CD8-positive, alpha-beta memory T cell (primary cell): Measurements from ENCODE around the gene TCIRG1. TPM values are rescaled to one million over a fixed set of nuclear protein-coding genes. Genes with fewer than 3 reads are reported as not detected.

Experiments
- CTCF ChIA-PET: fragments of 350-600 bp; sonication (Branson Sonifier 250); formaldehyde crosslinking; loops from one replicate; lab custom pipeline; 2021; ENCODE audit warnings: antibody characterized with exemption; lab: Charles Lee
- POLR2A ChIA-PET: fragments of 350-600 bp; sonication (Branson Sonifier 250); formaldehyde crosslinking; loops from one replicate; lab custom pipeline; 2021; ENCODE audit warnings: antibody characterized with exemption; lab: Charles Lee
- DNase-seq, 5 donors: peaks; one replicate each; pipeline versions ENCODE4 v3.0.0 to v3.0.0-alpha.2; 2020 to 2022; ENCODE audit warnings: mixed read lengths in 1 of 5
- H3K27ac ChIP-seq: one replicate; pipeline ENCODE4 v1.7.0; 2013; ENCODE audit warnings: low read depth, mild to moderate bottlenecking, low read length, moderate library complexity
- H3K27me3 ChIP-seq: 2 replicates; pipeline ENCODE4 v1.7.0; 2013; ENCODE audit warnings: low read length, mild to moderate bottlenecking; ENCODE audit not compliant: insufficient read depth, poor library complexity, severe bottlenecking
- H3K36me3 ChIP-seq: 2 replicates; pipeline ENCODE4 v1.7.0; 2013; ENCODE audit warnings: mild to moderate bottlenecking, low read length, moderate library complexity; ENCODE audit not compliant: insufficient read depth
- H3K4me1 ChIP-seq: 2 replicates; pipeline ENCODE4 v1.7.0; 2013; ENCODE audit warnings: mild to moderate bottlenecking, low read length, moderate library complexity; ENCODE audit not compliant: insufficient read depth
- H3K4me3 ChIP-seq: 2 replicates; pipeline ENCODE4 v1.7.0; 2013; ENCODE audit warnings: mild to moderate bottlenecking, low read length
- H3K9me3 ChIP-seq: 2 replicates; pipeline ENCODE4 v1.7.0; 2013; ENCODE audit warnings: mild to moderate bottlenecking, low read length
- H3K27ac Mint-ChIP-seq, 8 donors: one replicate each; pipeline ENCODE4 v1.8.0; 2020 to 2021; ENCODE audit warnings: mixed read lengths in 8 of 8, mild to moderate bottlenecking in 6 of 8, inconsistent platforms in 3 of 8, moderate library complexity in 3 of 8
- H3K27me3 Mint-ChIP-seq, 2 donors: one replicate each; pipeline ENCODE4 v1.8.0; 2020 to 2021; ENCODE audit warnings: mixed read lengths in 2 of 2, mild to moderate bottlenecking in 1 of 2, moderate library complexity in 1 of 2
- H3K36me3 Mint-ChIP-seq, 3 donors: one replicate each; pipeline ENCODE4 v1.8.0; 2020 to 2021; ENCODE audit warnings: mixed read lengths in 3 of 3, inconsistent platforms in 1 of 3, mild to moderate bottlenecking in 1 of 3
- H3K4me1 Mint-ChIP-seq, 3 donors: one replicate each; pipeline ENCODE4 v1.8.0; 2020 to 2021; ENCODE audit warnings: mixed read lengths in 3 of 3, inconsistent platforms in 1 of 3, mild to moderate bottlenecking in 1 of 3
- H3K4me3 Mint-ChIP-seq, 7 donors: one replicate each; pipeline ENCODE4 v1.8.0; 2020 to 2021; ENCODE audit warnings: mixed read lengths in 7 of 7, mild to moderate bottlenecking in 6 of 7, moderate library complexity in 4 of 7, inconsistent platforms in 2 of 7
- H3K9me3 Mint-ChIP-seq, 5 donors: one replicate each; pipeline ENCODE4 v1.8.0; 2020 to 2022; ENCODE audit warnings: mixed read lengths in 5 of 5, mild to moderate bottlenecking in 3 of 5, moderate library complexity in 2 of 5, inconsistent platforms in 1 of 5
- polyA plus RNA-seq: library from polyadenylated mRNA; unstranded; fragments of 300-500 nt; fragmentation: Illumina TruSeq; gene quantifications from one replicate; pipeline ENCODE4 v1.2.3, GENCODE V29; 2021
- total RNA-seq, 2 experiments: library from RNA; stranded (reverse); gene quantifications; one replicate each; pipeline ENCODE4 v1.2.3, GENCODE V29; 2021

Gene TCIRG1
- total and polyA plus RNA-seq, 3 experiments from 2014 or later, result 48.1 to 126 (median 108) TPM

- CTCF ChIA-PET, result no interaction called here
- Mint-ChIP-seq H3K4me3 (no peak overlapping the region), H3K9me3 (no peaks in the 10 kb centered on the region), H3K27ac (peak overlapping the region in 3 of 8 donors; percentile 11 to 85 (median 65)), H3K4me1 (no peaks in the 10 kb centered on the region), H3K27me3 (no peaks in the 10 kb centered on the region), H3K36me3 (peaks cover 0 to 74% (median 0%) of the 10 kb centered on the region in 3 donors)
- Histone ChIP-seq H3K4me1 (no peaks in the 10 kb centered on the region), H3K27me3 (no peaks in the 10 kb centered on the region), H3K4me3 (no peak overlapping the region), H3K36me3 (peaks cover 4% of the 10 kb centered on the region), H3K27ac (no peak overlapping the region), H3K9me3 (no peaks in the 10 kb centered on the region)
- DNase-seq, result no peak
- POLR2A ChIA-PET, result no interaction called here
These were observed 8.8 kb downstream of the TCIRG1 start for GRCh38 chr11:68047437-68048290.

DNA sequence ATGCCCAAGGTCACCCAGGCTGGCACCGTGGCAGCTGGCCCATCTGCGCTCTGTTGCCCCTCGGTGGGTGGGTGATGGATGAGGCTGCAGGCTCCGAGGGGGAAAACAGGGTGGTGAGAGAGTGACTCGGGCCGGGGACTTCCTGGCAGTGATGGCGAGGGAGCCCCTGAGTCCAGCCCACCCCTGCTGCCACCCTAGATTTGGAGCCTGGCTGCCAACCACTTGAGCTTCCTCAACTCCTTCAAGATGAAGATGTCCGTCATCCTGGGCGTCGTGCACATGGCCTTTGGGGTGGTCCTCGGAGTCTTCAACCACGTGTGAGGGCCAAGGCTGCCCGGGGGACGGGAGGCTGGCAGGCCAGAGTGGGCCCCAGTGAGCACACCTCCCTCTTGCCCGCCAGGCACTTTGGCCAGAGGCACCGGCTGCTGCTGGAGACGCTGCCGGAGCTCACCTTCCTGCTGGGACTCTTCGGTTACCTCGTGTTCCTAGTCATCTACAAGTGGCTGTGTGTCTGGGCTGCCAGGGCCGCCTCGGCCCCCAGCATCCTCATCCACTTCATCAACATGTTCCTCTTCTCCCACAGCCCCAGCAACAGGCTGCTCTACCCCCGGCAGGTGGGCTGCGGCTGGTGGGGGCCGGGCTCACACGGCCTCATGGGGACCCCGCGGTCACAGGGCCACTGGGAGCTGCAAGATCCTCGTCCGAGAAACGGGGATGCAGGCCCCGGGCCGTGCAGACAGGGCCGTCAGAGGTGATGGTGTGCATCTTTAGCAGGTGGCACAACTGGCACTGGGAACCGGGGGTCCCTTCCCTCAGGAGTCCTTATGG is 10.1 kb downstream of the TCIRG1 start:
- no peaks in the 10 kb centered on the region for H3K27me3 ChIP-seq
- no peak for DNase-seq
- ChIA-PET CTCF (no interaction called here), POLR2A (interaction anchor here (0.6 kb wide), 1 partner anchor 466 kb away, joined by 3 read pairs; no protein-coding TSS in a partner anchor)
- Mint-ChIP-seq H3K27me3 (no peaks in the 10 kb centered on the region), H3K9me3 (no peaks in the 10 kb centered on the region), H3K36me3 (peaks cover 0 to 83% (median 0%) of the 10 kb centered on the region in 3 donors), H3K27ac (no peak overlapping the region), H3K4me1 (no peaks in the 10 kb centered on the region), H3K4me3 (no peak overlapping the region)
- peaks cover 4% of the 10 kb centered on the region for H3K36me3 ChIP-seq
- no peak overlapping the region for H3K27ac ChIP-seq
- H3K4me3 ChIP-seq, result no peak overlapping the region
- no peaks in the 10 kb centered on the region for H3K4me1 ChIP-seq
- H3K9me3 ChIP-seq, result no peaks in the 10 kb centered on the region

DNA sequence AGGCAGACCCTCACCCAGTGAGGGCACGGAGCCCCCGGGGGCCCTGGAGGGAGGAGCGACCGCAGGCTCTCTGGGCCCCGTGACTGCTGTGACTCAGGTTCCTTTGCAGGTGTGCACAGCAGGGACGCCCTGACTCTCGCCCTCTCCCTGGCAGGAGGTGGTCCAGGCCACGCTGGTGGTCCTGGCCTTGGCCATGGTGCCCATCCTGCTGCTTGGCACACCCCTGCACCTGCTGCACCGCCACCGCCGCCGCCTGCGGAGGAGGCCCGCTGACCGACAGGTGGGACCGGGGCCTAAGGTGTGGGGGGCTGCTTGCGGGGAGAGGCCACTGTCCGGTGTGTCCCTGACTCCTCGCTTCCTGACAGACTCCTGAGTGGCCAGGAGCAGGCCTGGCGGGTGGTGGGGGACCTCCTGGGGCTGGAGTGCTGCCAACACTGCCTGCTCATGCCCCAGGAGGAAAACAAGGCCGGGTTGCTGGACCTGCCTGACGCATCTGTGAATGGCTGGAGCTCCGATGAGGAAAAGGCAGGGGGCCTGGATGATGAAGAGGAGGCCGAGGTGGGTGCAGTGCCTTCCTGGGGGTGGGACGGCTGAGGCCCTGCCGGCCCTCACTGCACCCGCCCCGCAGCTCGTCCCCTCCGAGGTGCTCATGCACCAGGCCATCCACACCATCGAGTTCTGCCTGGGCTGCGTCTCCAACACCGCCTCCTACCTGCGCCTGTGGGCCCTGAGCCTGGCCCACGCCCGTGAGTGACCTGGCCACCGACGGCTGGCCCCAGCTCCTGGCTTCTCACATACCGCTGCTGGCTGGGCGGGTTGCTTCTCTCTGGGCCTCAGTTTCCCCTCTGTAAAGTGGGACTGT is 10.9 kb downstream of the TCIRG1 start:
- DNase-seq, result no peak
- ChIA-PET POLR2A (interaction anchor here (0.6 kb wide), 1 partner anchor 467 kb away, joined by 3 read pairs; no protein-coding TSS in a partner anchor), CTCF (no interaction called here)
- Mint-ChIP-seq H3K4me3 (no peak overlapping the region), H3K4me1 (no peaks in the 10 kb centered on the region), H3K27me3 (no peaks in the 10 kb centered on the region), H3K36me3 (peaks cover 0 to 78% (median 0%) of the 10 kb centered on the region in 3 donors), H3K27ac (no peak overlapping the region), H3K9me3 (no peaks in the 10 kb centered on the region)
- no peak overlapping the region for H3K27ac ChIP-seq
- H3K4me1 ChIP-seq, result no peaks in the 10 kb centered on the region
- no peak overlapping the region for H3K4me3 ChIP-seq
- H3K9me3 ChIP-seq, result no peaks in the 10 kb centered on the region
- no peaks in the 10 kb centered on the region for H3K27me3 ChIP-seq
- peaks cover 4% of the 10 kb centered on the region for H3K36me3 ChIP-seq

DNA sequence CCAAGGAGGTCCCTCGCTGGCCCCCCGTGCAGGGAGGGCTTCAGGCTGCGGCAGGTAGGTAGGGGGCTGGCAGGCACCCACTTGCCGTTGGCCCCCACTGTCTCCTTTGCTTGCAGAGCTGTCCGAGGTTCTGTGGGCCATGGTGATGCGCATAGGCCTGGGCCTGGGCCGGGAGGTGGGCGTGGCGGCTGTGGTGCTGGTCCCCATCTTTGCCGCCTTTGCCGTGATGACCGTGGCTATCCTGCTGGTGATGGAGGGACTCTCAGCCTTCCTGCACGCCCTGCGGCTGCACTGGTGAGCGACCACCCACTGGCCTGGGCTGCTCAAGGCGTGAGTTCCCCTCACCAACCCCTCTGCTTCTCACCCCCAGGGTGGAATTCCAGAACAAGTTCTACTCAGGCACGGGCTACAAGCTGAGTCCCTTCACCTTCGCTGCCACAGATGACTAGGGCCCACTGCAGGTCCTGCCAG is 11.6 kb downstream of the TCIRG1 start:
- no peaks in the 10 kb centered on the region for H3K27me3 Mint-ChIP-seq
- no peaks in the 10 kb centered on the region for H3K9me3 ChIP-seq
- no peaks in the 10 kb centered on the region for H3K4me1 ChIP-seq
- peak overlapping the region in 1 of 8 donors; percentile 1 for H3K27ac Mint-ChIP-seq
- H3K27me3 ChIP-seq, result no peaks in the 10 kb centered on the region
- no peak for DNase-seq
- H3K4me3 ChIP-seq, result no peak overlapping the region
- no peak overlapping the region for H3K27ac ChIP-seq
- H3K4me3 Mint-ChIP-seq, result no peak overlapping the region
- peaks cover 4% of the 10 kb centered on the region for H3K36me3 ChIP-seq
- ChIA-PET CTCF (no interaction called here), POLR2A (interaction anchor here (1.9 kb wide), 1 partner anchor 10 kb away, joined by 4 read pairs; no protein-coding TSS in a partner anchor)
- H3K9me3 Mint-ChIP-seq, result no peaks in the 10 kb centered on the region
- H3K36me3 Mint-ChIP-seq, result peaks cover 0 to 71% (median 0%) of the 10 kb centered on the region in 3 donors
- H3K4me1 Mint-ChIP-seq, result no peaks in the 10 kb centered on the region

GRCh38 chr11:68051191-68052136 is 12.6 kb downstream of the TCIRG1 start:
- Histone ChIP-seq H3K36me3 (peaks cover 4% of the 10 kb centered on the region), H3K4me1 (no peaks in the 10 kb centered on the region), H3K27me3 (no peaks in the 10 kb centered on the region), H3K27ac (no peak overlapping the region), H3K4me3 (no peak overlapping the region), H3K9me3 (no peaks in the 10 kb centered on the region)
- ChIA-PET POLR2A (interaction anchor here (1.9 kb wide), 1 partner anchor 11 kb away, joined by 4 read pairs; no protein-coding TSS in a partner anchor), CTCF (no interaction called here)
- no peaks in the 10 kb centered on the region for H3K4me1 Mint-ChIP-seq
- no peak for DNase-seq
- H3K36me3 Mint-ChIP-seq, result peaks cover 0 to 61% (median 0%) of the 10 kb centered on the region in 3 donors
- H3K27ac Mint-ChIP-seq, result peak overlapping the region in 5 of 8 donors; percentile 8 to 72 (median 51)
- H3K27me3 Mint-ChIP-seq, result no peaks in the 10 kb centered on the region
- no peaks in the 10 kb centered on the region for H3K9me3 Mint-ChIP-seq
- no peak overlapping the region for H3K4me3 Mint-ChIP-seq

- Histone ChIP-seq H3K4me1 (no peaks in the 10 kb centered on the region), H3K36me3 (peaks cover 4% of the 10 kb centered on the region), H3K9me3 (no peaks in the 10 kb centered on the region), H3K4me3 (no peak overlapping the region), H3K27ac (no peak overlapping the region), H3K27me3 (no peaks in the 10 kb centered on the region)
- peak overlapping the region in 5 of 8 donors; percentile 8 to 72 (median 20) for H3K27ac Mint-ChIP-seq
- ChIA-PET CTCF (no interaction called here), POLR2A (interaction anchor here (1.9 kb wide), 1 partner anchor 12 kb away, joined by 4 read pairs; no protein-coding TSS in a partner anchor)
- no peaks in the 10 kb centered on the region for H3K4me1 Mint-ChIP-seq
- no peaks in the 10 kb centered on the region for H3K9me3 Mint-ChIP-seq
- no peaks in the 10 kb centered on the region for H3K27me3 Mint-ChIP-seq
- H3K36me3 Mint-ChIP-seq, result peaks cover 0 to 56% (median 0%) of the 10 kb centered on the region in 3 donors
- H3K4me3 Mint-ChIP-seq, result no peak overlapping the region
- no peak for DNase-seq
These were observed 13.5 kb downstream of the TCIRG1 start for GRCh38 chr11:68052137-68052873.
